Caco-2 (cell line): ENCODE measurements around the gene P3H2. TPM values are rescaled to one million over a fixed set of nuclear protein-coding genes. Genes with fewer than 3 reads are reported as not detected.

Source experiments
- BruUV-seq: library from RNA; stranded (reverse); fragments of 400-500 nt; replicated peaks from 2 replicates; lab custom pipeline; 2021; lab: Mats Ljungman, UMichigan
- CTCF ChIA-PET: fragments of 300-600 bp; sonication (Branson Sonifier 250); formaldehyde crosslinking; loops from one replicate; lab custom pipeline; 2022; ENCODE audit warnings: antibody characterized with exemption; lab: Charles Lee
- POLR2A ChIA-PET: fragments of 300-600 bp; sonication (Branson Sonifier 250); formaldehyde crosslinking; loops from one replicate; lab custom pipeline; 2022; ENCODE audit warnings: antibody characterized with exemption; lab: Charles Lee
- DNase-seq, 2 experiments: peaks; one replicate each; pipeline versions ENCODE4 v3.0.0 to v3.0.0-alpha.2; 2020 to 2022
- H3K27me3 ChIP-seq: replicated peaks from 2 replicates; pipeline ENCODE4 v1.6.0; 2011; ENCODE audit warnings: low read length; ENCODE audit not compliant: control insufficient read depth, insufficient read depth
- H3K36me3 ChIP-seq: 2 replicates; pipeline ENCODE4 v1.5.1; 2011; ENCODE audit warnings: low read length; ENCODE audit not compliant: control insufficient read depth, insufficient read depth
- H3K4me1 ChIP-seq: fragments of 250-450 bp; sonication (Bioruptor Pico); 2 replicates; pipeline ENCODE4 v1.5.1; 2020; ENCODE audit warnings: mild to moderate bottlenecking
- H3K4me3 ChIP-seq: 2 replicates; pipeline ENCODE4 v1.5.1; 2011; ENCODE audit warnings: low read depth, mild to moderate bottlenecking, control low read depth, low read length
- H3K9me3 ChIP-seq: fragments of 250-450 bp; sonication (Bioruptor Pico); 2 replicates; pipeline ENCODE4 v1.5.1; 2020; ENCODE audit warnings: mild to moderate bottlenecking, moderate library complexity
- H3K27ac Mint-ChIP-seq: one replicate; pipeline ENCODE4 v1.8.0; 2022; ENCODE audit warnings: mixed read lengths; ENCODE audit not compliant: unreplicated experiment
- H3K27me3 Mint-ChIP-seq: one replicate; pipeline ENCODE4 v1.8.0; 2022; ENCODE audit warnings: mixed read lengths; ENCODE audit not compliant: insufficient read depth, unreplicated experiment
- H3K36me3 Mint-ChIP-seq: one replicate; pipeline ENCODE4 v1.8.0; 2022; ENCODE audit warnings: mild to moderate bottlenecking, mixed read lengths; ENCODE audit not compliant: insufficient read depth, unreplicated experiment
- H3K4me1 Mint-ChIP-seq: one replicate; pipeline ENCODE4 v1.8.0; 2022; ENCODE audit warnings: low read depth, mixed read lengths; ENCODE audit not compliant: unreplicated experiment
- H3K4me3 Mint-ChIP-seq: one replicate; pipeline ENCODE4 v1.8.0; 2022; ENCODE audit warnings: mild to moderate bottlenecking, moderate library complexity, mixed read lengths; ENCODE audit not compliant: unreplicated experiment
- H3K9me3 Mint-ChIP-seq: one replicate; pipeline ENCODE4 v1.8.0; 2022; ENCODE audit warnings: mixed read lengths; ENCODE audit not compliant: unreplicated experiment
- CTCF ChIP-seq, 2 experiments: fragments of 200-600 bp in 1 of 2; IDR thresholded peaks; 1 replicate in 1 of 2; 2 replicates in 1 of 2; pipeline versions ENCODE4 v1.5.1 to v1.8.0; 2011 to 2022; ENCODE audit warnings: antibody characterized with exemption in 1 of 2, control low read depth in 1 of 2, inconsistent platforms in 1 of 2, low read depth in 1 of 2, low read length in 1 of 2, mild to moderate bottlenecking in 1 of 2, moderate library complexity in 1 of 2; ENCODE audit not compliant: insufficient read depth in 1 of 2, severe bottlenecking in 1 of 2, unreplicated experiment in 1 of 2
- intact Hi-C: fragments of 100-400 bp; cut with micrococcal nuclease; formaldehyde crosslinking; loops from one replicate; pipeline ENCODE4 v1.10.0; 2022; ENCODE audit not compliant: unreplicated experiment
- total RNA-seq: library from RNA; stranded (reverse); gene quantifications from 2 replicates; pipeline ENCODE4 v1.2.3, GENCODE V29; 2022

Gene P3H2
- total RNA-seq, 1 experiment from 2014 or later = 55.8 TPM

GRCh38 chr3:190003068-190003467 is 117.6 kb downstream of the P3H2 start:
- Mint-ChIP-seq H3K9me3 (no peaks in the 10 kb centered on the region), H3K27me3 (no peaks in the 10 kb centered on the region), H3K27ac (no peak overlapping the region), H3K4me1 (peaks cover 8% of the 10 kb centered on the region), H3K4me3 (no peak overlapping the region), H3K36me3 (no peaks in the 10 kb centered on the region)
- TF ChIP-seq CTCF (IDR thresholded peaks at IDR 0.05; ENCODE audit: insufficient read depth in 1 of 2, low read depth in 1 of 2, low read length in 1 of 2, severe bottlenecking in 1 of 2, unreplicated experiment in 1 of 2) = no peak
- Histone ChIP-seq H3K36me3 (no peaks in the 10 kb centered on the region), H3K4me1 (no peaks in the 10 kb centered on the region), H3K9me3 (no peaks in the 10 kb centered on the region), H3K4me3 (no peak overlapping the region), H3K27me3 (no peaks in the 10 kb centered on the region)
- CTCF ChIA-PET = no interaction called here
- intact Hi-C loops = no loop called here
- POLR2A ChIA-PET = no interaction called here
- DNase-seq = no peak
- no TSS peak for BruUV-seq

DNA sequence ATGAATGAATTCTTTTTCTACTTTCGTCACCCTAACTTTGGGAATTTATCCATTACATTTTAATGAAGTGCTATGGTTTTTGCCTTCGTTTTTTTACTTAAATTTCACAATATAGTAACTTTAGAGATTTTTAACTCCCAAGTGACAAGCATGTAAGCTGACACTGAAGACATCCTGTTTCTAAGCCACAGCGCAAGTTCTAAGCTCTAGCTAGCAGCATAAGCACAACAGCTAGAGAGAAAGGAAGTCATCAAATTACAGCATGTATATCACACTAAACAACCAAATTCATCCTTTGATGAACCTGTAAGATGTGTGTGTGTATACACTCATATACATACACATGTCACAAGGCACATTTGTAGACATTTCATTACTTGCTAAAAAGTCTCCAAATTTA is 119.3 kb downstream of the P3H2 start:
- H3K27ac Mint-ChIP-seq = no peak overlapping the region
- no peak for DNase-seq
- no peaks in the 10 kb centered on the region for H3K9me3 ChIP-seq
- no peaks in the 10 kb centered on the region for H3K36me3 ChIP-seq
- H3K36me3 Mint-ChIP-seq = no peaks in the 10 kb centered on the region
- BruUV-seq = no TSS peak
- ChIA-PET CTCF (no interaction called here), POLR2A (no interaction called here)
- H3K4me3 ChIP-seq = no peak overlapping the region
- intact Hi-C loops = no loop called here
- no peaks in the 10 kb centered on the region for H3K27me3 ChIP-seq
- H3K27me3 Mint-ChIP-seq = no peaks in the 10 kb centered on the region
- TF ChIP-seq CTCF (IDR thresholded peaks at IDR 0.05; ENCODE audit: insufficient read depth in 1 of 2, low read depth in 1 of 2, low read length in 1 of 2, severe bottlenecking in 1 of 2, unreplicated experiment in 1 of 2) = no peak
- no peaks in the 10 kb centered on the region for H3K4me1 ChIP-seq
- H3K9me3 Mint-ChIP-seq = no peaks in the 10 kb centered on the region
- H3K4me1 Mint-ChIP-seq = peaks cover 8% of the 10 kb centered on the region
- H3K4me3 Mint-ChIP-seq = no peak overlapping the region

DNA sequence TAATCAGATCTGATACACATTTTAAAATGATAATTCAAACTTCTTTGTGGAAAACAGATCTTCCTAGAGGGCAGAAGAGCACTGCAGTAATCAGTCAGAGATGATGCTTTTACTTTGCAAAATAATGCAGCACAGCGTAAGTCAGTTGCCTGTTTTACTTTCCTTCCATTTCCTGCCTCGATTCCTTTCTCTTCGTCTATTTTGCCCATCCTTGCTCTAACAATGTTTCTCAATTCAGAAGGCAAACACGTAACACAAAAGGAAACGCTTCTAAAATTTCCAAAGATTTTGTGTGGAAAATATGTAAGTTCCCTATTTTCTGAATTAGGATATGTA is 119.9 kb downstream of the P3H2 start:
- no peaks in the 10 kb centered on the region for H3K36me3 Mint-ChIP-seq
- Histone ChIP-seq H3K36me3 (no peaks in the 10 kb centered on the region), H3K4me3 (no peak overlapping the region), H3K4me1 (no peaks in the 10 kb centered on the region), H3K27me3 (no peaks in the 10 kb centered on the region), H3K9me3 (no peaks in the 10 kb centered on the region)
- peaks cover 8% of the 10 kb centered on the region for H3K4me1 Mint-ChIP-seq
- no peak overlapping the region for H3K27ac Mint-ChIP-seq
- BruUV-seq = no TSS peak
- H3K9me3 Mint-ChIP-seq = no peaks in the 10 kb centered on the region
- no peak for TF ChIP-seq CTCF (IDR thresholded peaks at IDR 0.05; ENCODE audit: insufficient read depth in 1 of 2, low read depth in 1 of 2, low read length in 1 of 2, severe bottlenecking in 1 of 2, unreplicated experiment in 1 of 2)
- intact Hi-C loops = no loop called here
- ChIA-PET POLR2A (no interaction called here), CTCF (no interaction called here)
- DNase-seq = no peak
- no peaks in the 10 kb centered on the region for H3K27me3 Mint-ChIP-seq
- H3K4me3 Mint-ChIP-seq = no peak overlapping the region
